Duodenal mucosa (tissue), 2 donors: ENCODE results near the gene GFOD1.
"Not testable (repeated sequence)": the region's sequence is repeated elsewhere in the genome, so short reads cannot be mapped to it uniquely, and the experiment has no call there.

Experiments used
- H3K27ac ChIP-seq: one replicate; pipeline ENCODE4 v1.7.0; 2013; ENCODE audit warnings: low read depth, low read length
- H3K27me3 ChIP-seq, 2 donors: one replicate each; pipeline ENCODE4 v1.7.0; 2013; ENCODE audit warnings: low read length in 2 of 2, control low read depth in 1 of 2; ENCODE audit not compliant: insufficient read depth in 2 of 2, control insufficient read depth in 1 of 2
- H3K36me3 ChIP-seq, 2 donors: one replicate each; pipeline ENCODE4 v1.7.0; 2013; ENCODE audit warnings: low read length in 2 of 2, control low read depth in 1 of 2; ENCODE audit not compliant: insufficient read depth in 2 of 2, control insufficient read depth in 1 of 2
- H3K4me1 ChIP-seq, 2 donors: one replicate each; pipeline ENCODE4 v1.7.0; 2013; ENCODE audit warnings: low read length in 2 of 2, control low read depth in 1 of 2; ENCODE audit not compliant: insufficient read depth in 2 of 2, control insufficient read depth in 1 of 2
- H3K4me3 ChIP-seq, 2 donors: one replicate each; pipeline ENCODE4 v1.7.0; 2013; ENCODE audit warnings: low read length in 2 of 2, low read depth in 1 of 2
- H3K9ac ChIP-seq, 2 donors: one replicate each; pipeline ENCODE4 v1.7.0; 2013; ENCODE audit warnings: low read length in 2 of 2, low read depth in 1 of 2
- H3K9me3 ChIP-seq, 2 donors: one replicate each; pipeline ENCODE4 v1.7.0; 2013; ENCODE audit warnings: low read length in 2 of 2, control low read depth in 1 of 2; ENCODE audit not compliant: control insufficient read depth in 1 of 2

Gene GFOD1

GRCh38 chr6:13397359-13398068, 89.9 kb downstream of the GFOD1 start:
- Histone ChIP-seq H3K27me3 (no peaks in the 10 kb centered on the region), H3K36me3 (no peaks in the 10 kb centered on the region), H3K9ac (no peak overlapping the region), H3K9me3 (no peaks in the 10 kb centered on the region), H3K27ac (no peak overlapping the region), H3K4me1 (peaks cover 24 to 33% of the 10 kb centered on the region in 2 donors), H3K4me3 (no peak overlapping the region)

- no peaks in the 10 kb centered on the region for H3K36me3 ChIP-seq
- H3K9ac ChIP-seq = peak overlapping the region in 1 of 2 donors; percentile 13
- peaks cover 24 to 33% of the 10 kb centered on the region in 2 donors for H3K4me1 ChIP-seq
- H3K27me3 ChIP-seq = no peaks in the 10 kb centered on the region
- H3K4me3 ChIP-seq = no peak overlapping the region
- H3K27ac ChIP-seq = no peak overlapping the region
- no peaks in the 10 kb centered on the region for H3K9me3 ChIP-seq
These were observed 91.1 kb downstream of the GFOD1 start for GRCh38 chr6:13396241-13396792.

GRCh38 chr6:13395272-13396237, 91.8 kb downstream of the GFOD1 start:
- no peak overlapping the region for H3K27ac ChIP-seq
- no peak overlapping the region for H3K9ac ChIP-seq
- H3K27me3 ChIP-seq = no peaks in the 10 kb centered on the region
- H3K9me3 ChIP-seq = no peaks in the 10 kb centered on the region
- H3K4me3 ChIP-seq = no peak overlapping the region
- H3K4me1 ChIP-seq = peaks cover 24 to 33% of the 10 kb centered on the region in 2 donors
- H3K36me3 ChIP-seq = no peaks in the 10 kb centered on the region

GRCh38 chr6:13392462-13392861, 94.9 kb downstream of the GFOD1 start:
- H3K36me3 ChIP-seq = no peaks in the 10 kb centered on the region
- peaks cover 19 to 24% of the 10 kb centered on the region in 2 donors for H3K4me1 ChIP-seq
- H3K9ac ChIP-seq = no peak overlapping the region
- no peak overlapping the region for H3K4me3 ChIP-seq
- H3K9me3 ChIP-seq = no peaks in the 10 kb centered on the region
- H3K27ac ChIP-seq = no peak overlapping the region
- H3K27me3 ChIP-seq = no peaks in the 10 kb centered on the region

- H3K27ac ChIP-seq = no peak overlapping the region
- H3K27me3 ChIP-seq = no peaks in the 10 kb centered on the region
- no peak overlapping the region for H3K4me3 ChIP-seq
- no peaks in the 10 kb centered on the region for H3K36me3 ChIP-seq
- H3K4me1 ChIP-seq = peaks cover 10 to 15% of the 10 kb centered on the region in 2 donors
- no peak overlapping the region for H3K9ac ChIP-seq
- H3K9me3 ChIP-seq = no peaks in the 10 kb centered on the region
These were observed 95.9 kb downstream of the GFOD1 start for GRCh38 chr6:13391537-13391936.

GRCh38 chr6:13390658-13391057, 96.7 kb downstream of the GFOD1 start:
- H3K27me3 ChIP-seq = no peaks in the 10 kb centered on the region
- H3K4me3 ChIP-seq = no peak overlapping the region
- H3K9me3 ChIP-seq = no peaks in the 10 kb centered on the region
- no peak overlapping the region for H3K9ac ChIP-seq
- no peaks in the 10 kb centered on the region for H3K36me3 ChIP-seq
- peaks cover 2 to 6% of the 10 kb centered on the region in 2 donors for H3K4me1 ChIP-seq
- H3K27ac ChIP-seq = no peak overlapping the region

GRCh38 chr6:13389237-13389636, 98.2 kb downstream of the GFOD1 start:
- H3K27me3 ChIP-seq, H3K9ac ChIP-seq, H3K4me1 ChIP-seq, H3K27ac ChIP-seq, H3K36me3 ChIP-seq, H3K4me3 ChIP-seq, H3K9me3 ChIP-seq: not testable (repeated sequence)

GRCh38 chr6:13388769-13389168, 98.6 kb downstream of the GFOD1 start:
- H3K9me3 ChIP-seq, H3K27me3 ChIP-seq: not testable (repeated sequence)
- peaks cover 9 to 12% of the 10 kb centered on the region in 2 donors for H3K4me1 ChIP-seq

GRCh38 chr6:13384966-13385365, 102.4 kb downstream of the GFOD1 start:
- Histone ChIP-seq H3K27ac (no peak overlapping the region), H3K4me1 (peaks cover 27 to 38% of the 10 kb centered on the region in 2 donors), H3K9me3 (no peaks in the 10 kb centered on the region), H3K36me3 (no peaks in the 10 kb centered on the region), H3K4me3 (no peak overlapping the region), H3K27me3 (no peaks in the 10 kb centered on the region), H3K9ac (no peak overlapping the region)

More at GRCh38 chr6:13388769-13389168, 98.6 kb downstream of the GFOD1 start:
- not testable (repeated sequence) for H3K36me3 ChIP-seq, H3K4me3 ChIP-seq, H3K27ac ChIP-seq, H3K9ac ChIP-seq

- Histone ChIP-seq H3K27me3 (no peaks in the 10 kb centered on the region), H3K27ac (no peak overlapping the region), H3K4me3 (no peak overlapping the region), H3K9me3 (no peaks in the 10 kb centered on the region), H3K9ac (no peak overlapping the region), H3K36me3 (no peaks in the 10 kb centered on the region), H3K4me1 (peaks cover 31 to 42% of the 10 kb centered on the region in 2 donors)
These were observed 102.9 kb downstream of the GFOD1 start for GRCh38 chr6:13384506-13384905.
